ENCODE measurements around the gene PCIF1. TPM values are rescaled to one million over a fixed set of nuclear protein-coding genes. Genes with fewer than 3 reads are reported as not detected.

Gene PCIF1
- total RNA-seq, 1 experiment from 2014 or later: 18.4 TPM

GRCh38 chr20:45975686-45976085, 41.2 kb downstream of the PCIF1 start:
- no peaks in the 10 kb centered on the region for H3K9me3 ChIP-seq (ENCODE audit: low read length)
- H3K36me3 ChIP-seq (ENCODE audit: low read depth, low read length): no peaks in the 10 kb centered on the region
- no peak overlapping the region for H3K27ac ChIP-seq (ENCODE audit: low read length)
- no peaks in the 10 kb centered on the region for H3K27me3 ChIP-seq (ENCODE audit: low read length)
- intact Hi-C loops (cut with micrococcal nuclease): loop anchor here (10.0 kb wide), 1 partner anchor 141 kb away; the partner anchor contains the start of gene SNX21
- H2AFZ ChIP-seq (ENCODE audit: low read length): no peak overlapping the region
- no peak for TF ChIP-seq CTCF (conservative IDR thresholded peaks at IDR 0.05; ENCODE audit: low read depth, low read length)
- H3K9ac ChIP-seq (ENCODE audit: low read length): no peak overlapping the region
- ChIA-PET POLR2A (ENCODE audit: unreplicated experiment) (no interaction called here), CTCF (no interaction called here)
- H4K20me1 ChIP-seq (ENCODE audit: low read length): no peaks in the 10 kb centered on the region
- no TSS peak for BruUV-seq (replicated peaks)
- H3K4me1 ChIP-seq (ENCODE audit: insufficient read depth, low read length): peaks cover 20% of the 10 kb centered on the region
- no peak overlapping the region for H3K4me2 ChIP-seq (ENCODE audit: low read length)
- DNase-seq (no peak), ATAC-seq (no peak)
- no peaks in the 10 kb centered on the region for H3K9me2 ChIP-seq (replicated peaks; ENCODE audit: low read length)
- no peak overlapping the region for H3K4me3 ChIP-seq (ENCODE audit: low read length)
- no peaks in the 10 kb centered on the region for H3F3A ChIP-seq (ENCODE audit: low read length, unreplicated experiment)
- peaks cover 9% of the 10 kb centered on the region for H3K79me2 ChIP-seq (ENCODE audit: low read length)

- Histone ChIP-seq H3K27ac (ENCODE audit: low read length) (no peak overlapping the region), H3K4me2 (ENCODE audit: low read length) (no peak overlapping the region), H3K36me3 (ENCODE audit: low read depth, low read length) (no peaks in the 10 kb centered on the region), H3K79me2 (ENCODE audit: low read length) (peaks cover 5% of the 10 kb centered on the region), H2AFZ (ENCODE audit: low read length) (no peak overlapping the region), H3K9ac (ENCODE audit: low read length) (no peak overlapping the region), H3K4me1 (ENCODE audit: insufficient read depth, low read length) (peaks cover 18% of the 10 kb centered on the region), H3F3A (ENCODE audit: low read length, unreplicated experiment) (no peaks in the 10 kb centered on the region), H3K9me2 (replicated peaks; ENCODE audit: low read length) (no peaks in the 10 kb centered on the region), H3K9me3 (ENCODE audit: low read length) (no peaks in the 10 kb centered on the region), H4K20me1 (ENCODE audit: low read length) (no peaks in the 10 kb centered on the region), H3K27me3 (ENCODE audit: low read length) (no peaks in the 10 kb centered on the region), H3K4me3 (ENCODE audit: low read length) (no peak overlapping the region)
- intact Hi-C loops (cut with micrococcal nuclease): loop anchor here (10.0 kb wide), 1 partner anchor 141 kb away; the partner anchor contains the start of gene SNX21
- TF ChIP-seq CTCF (conservative IDR thresholded peaks at IDR 0.05; ENCODE audit: low read depth, low read length): no peak
- TF ChIP-seq EZH2phosphoT487 (IDR thresholded peaks at IDR 0.05; ENCODE audit: borderline replicate concordance, low read length): no peak
- no peak for TF ChIP-seq EZH2 (IDR thresholded peaks at IDR 0.05; ENCODE audit: low read length, unreplicated experiment)
- BruUV-seq (replicated peaks): no TSS peak
- CTCF ChIA-PET: no interaction called here
- POLR2A ChIA-PET (ENCODE audit: unreplicated experiment): no interaction called here
- ATAC-seq (no peak), DNase-seq (no peak)
Observed at GRCh38 chr20:45976086-45976485, 41.6 kb downstream of the PCIF1 start.

GRCh38 chr20:45981261-45981660, 46.8 kb downstream of the PCIF1 start:
- ChIA-PET POLR2A (ENCODE audit: unreplicated experiment) (no interaction called here), CTCF (no interaction called here)
- H3K27me3 ChIP-seq (ENCODE audit: low read length): no peaks in the 10 kb centered on the region
- H3K27ac ChIP-seq (ENCODE audit: low read length): no peak overlapping the region
- no peak for ATAC-seq
- H3F3A ChIP-seq (ENCODE audit: low read length, unreplicated experiment): no peaks in the 10 kb centered on the region
- no peaks in the 10 kb centered on the region for H4K20me1 ChIP-seq (ENCODE audit: low read length)
- no peaks in the 10 kb centered on the region for H3K79me2 ChIP-seq (ENCODE audit: low read length)
- no peak for DNase-seq
- no peaks in the 10 kb centered on the region for H3K9me3 ChIP-seq (ENCODE audit: low read length)
- BruUV-seq (replicated peaks): no TSS peak
- no peaks in the 10 kb centered on the region for H3K36me3 ChIP-seq (ENCODE audit: low read depth, low read length)
- intact Hi-C loops (cut with micrococcal nuclease): no loop called here
- no peak overlapping the region for H3K9ac ChIP-seq (ENCODE audit: low read length)
- no peak overlapping the region for H3K4me3 ChIP-seq (ENCODE audit: low read length)
- TF ChIP-seq EZH2phosphoT487 (IDR thresholded peaks at IDR 0.05; ENCODE audit: borderline replicate concordance, low read length) (no peak), EZH2 (IDR thresholded peaks at IDR 0.05; ENCODE audit: low read length, unreplicated experiment) (no peak)
- H3K4me2 ChIP-seq (ENCODE audit: low read length): no peak overlapping the region
- no peaks in the 10 kb centered on the region for H3K9me2 ChIP-seq (replicated peaks; ENCODE audit: low read length)
- H3K4me1 ChIP-seq (ENCODE audit: insufficient read depth, low read length): peaks cover 8% of the 10 kb centered on the region
- no peak overlapping the region for H2AFZ ChIP-seq (ENCODE audit: low read length)

Measured in PC-3 (cell line).